Esophagus (tissue), 2 donors: ENCODE data around the gene SLC2A4. TPM values are rescaled to one million over a fixed set of nuclear protein-coding genes. Genes with fewer than 3 reads are reported as not detected.
A peak's percentile ranks its signal among the peaks of the same experiment; 100 is the strongest.

Source experiments
- H3K27ac ChIP-seq, 2 donors: one replicate each; pipeline ENCODE4 v1.5.1; 2013; ENCODE audit warnings: low read depth in 2 of 2, mild to moderate bottlenecking in 2 of 2, inconsistent platforms in 1 of 2, low read length in 1 of 2, moderate library complexity in 1 of 2
- H3K27me3 ChIP-seq, 2 donors: one replicate each; pipeline ENCODE4 v1.6.1; 2013; ENCODE audit warnings: low read length in 2 of 2, control low read depth in 1 of 2, mild to moderate bottlenecking in 1 of 2; ENCODE audit not compliant: insufficient read depth in 2 of 2, control insufficient read depth in 1 of 2
- H3K36me3 ChIP-seq, 2 donors: one replicate each; pipeline ENCODE4 v1.6.1; 2013; ENCODE audit warnings: low read length in 1 of 2; ENCODE audit not compliant: control insufficient read depth in 2 of 2, insufficient read depth in 2 of 2
- H3K4me1 ChIP-seq, 2 donors: one replicate each; pipeline ENCODE4 v1.6.1; 2013; ENCODE audit warnings: low read length in 1 of 2; ENCODE audit not compliant: control insufficient read depth in 2 of 2, insufficient read depth in 2 of 2
- H3K4me3 ChIP-seq, 2 donors: one replicate each; pipeline ENCODE4 v1.5.1; 2013; ENCODE audit warnings: low read length in 2 of 2, mild to moderate bottlenecking in 2 of 2, low read depth in 1 of 2, moderate library complexity in 1 of 2
- H3K9me3 ChIP-seq, 2 donors: one replicate each; pipeline ENCODE4 v1.6.1; 2013; ENCODE audit warnings: mild to moderate bottlenecking in 2 of 2, low read depth in 1 of 2, low read length in 1 of 2, moderate library complexity in 1 of 2; ENCODE audit not compliant: control insufficient read depth in 2 of 2, insufficient read depth in 1 of 2
- WGBS, 2 donors: extraction: QIAGEN DNeasy Blood & Tissue Kit; methylation state at CpG; one replicate each; pipeline ENCODE4 v1.1.7; 2013; 5-methylcytosine and 5-hydroxymethylcytosine counted together
- polyA plus RNA-seq, 2 donors: library from polyadenylated mRNA; stranded (reverse); fragments of 200-250 nt; gene quantifications; one replicate each; pipeline ENCODE4 v1.2.3, GENCODE V29; 2013
- donor health status: healthy with polysubstance abuse.
- donor health status: Bipolar disorder and iron deficiency.

The SLC2A4 gene
- polyA plus RNA-seq, 2 donors, result 5.4 to 7.6 TPM

- H3K36me3 ChIP-seq, result peaks cover 10 to 17% of the 10 kb centered on the region in 2 donors
- WGBS, 2 donors, result 86 to 89% methylated on average over 8 of the region's 8 CpGs
These were observed 24.6 kb upstream of the SLC2A4 start for GRCh38 chr17:7256766-7257456.

DNA sequence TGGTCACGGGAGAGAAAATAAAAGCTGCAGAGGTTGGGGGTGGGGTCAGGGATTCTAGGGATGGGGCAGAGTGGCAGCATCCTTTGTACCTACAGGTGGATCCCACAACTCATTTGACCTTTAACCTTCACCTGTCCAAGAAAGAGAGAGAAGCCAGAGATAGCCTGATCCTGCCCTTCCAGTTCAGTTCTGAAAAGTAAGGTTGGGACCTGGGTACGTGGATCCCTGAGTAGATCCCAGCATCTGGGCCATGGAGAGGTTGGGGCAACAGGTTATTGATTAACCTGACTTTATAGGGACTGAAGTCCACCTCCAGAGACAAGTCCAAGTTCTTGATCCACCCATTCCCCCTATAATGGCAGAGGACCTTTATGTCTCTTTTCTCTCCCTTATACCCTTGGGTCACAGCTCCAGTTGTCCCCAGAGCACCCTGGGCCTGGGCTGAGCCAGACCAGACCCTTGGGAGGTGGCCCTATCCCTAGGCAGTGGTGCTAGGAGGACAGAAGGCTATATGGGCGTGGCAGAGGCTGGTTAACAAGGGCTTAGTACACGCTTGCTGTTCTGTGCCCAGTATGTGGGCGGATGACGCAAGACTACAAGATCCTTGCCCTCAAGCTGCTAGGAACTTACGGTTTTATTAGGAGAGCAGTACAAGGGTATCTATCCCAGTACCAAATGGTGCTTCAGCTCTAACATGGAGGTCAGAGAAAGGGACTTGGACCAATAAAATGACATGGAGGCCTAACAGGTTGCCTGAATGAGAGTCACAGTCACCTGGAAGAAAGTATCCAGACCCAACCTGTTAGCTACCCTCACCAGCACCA, 22.6 kb upstream of the SLC2A4 start:
- peaks cover 10 to 17% of the 10 kb centered on the region in 2 donors for H3K36me3 ChIP-seq
- H3K27ac ChIP-seq, result peak overlapping the region in 1 of 2 donors; percentile 59
- 65 to 67% methylated on average over 7 of the region's 7 CpGs for WGBS, 2 donors
- H3K9me3 ChIP-seq, result no peaks in the 10 kb centered on the region
- peak overlapping the region in 1 of 2 donors; percentile 65 for H3K4me3 ChIP-seq
- H3K4me1 ChIP-seq, result no peaks in the 10 kb centered on the region
- H3K27me3 ChIP-seq, result no peaks in the 10 kb centered on the region

More at GRCh38 chr17:7256766-7257456, 24.6 kb upstream of the SLC2A4 start:
- H3K27ac ChIP-seq, result no peak overlapping the region
- H3K4me3 ChIP-seq, result no peak overlapping the region
- H3K4me1 ChIP-seq, result peaks cover 0 to 2% of the 10 kb centered on the region in 2 donors
- no peaks in the 10 kb centered on the region for H3K27me3 ChIP-seq
- H3K9me3 ChIP-seq, result no peaks in the 10 kb centered on the region

DNA sequence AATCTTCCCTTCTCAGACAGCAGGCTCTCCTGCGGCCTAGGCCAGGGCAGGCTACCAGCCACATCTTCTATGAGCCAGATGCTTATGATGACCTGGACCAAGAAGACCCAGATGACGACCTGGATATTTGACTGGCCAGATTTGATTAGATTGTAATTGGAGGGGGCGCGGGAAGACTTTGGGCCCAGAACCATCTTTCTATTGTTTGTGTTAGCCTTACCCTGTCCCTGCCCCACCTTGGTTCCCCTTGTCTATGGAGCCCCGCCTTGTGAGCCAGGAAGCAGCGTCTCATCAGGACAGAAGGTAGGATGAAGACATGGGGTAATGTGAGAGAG, 22.0 kb upstream of the SLC2A4 start:
- WGBS, 2 donors, result 75 to 92% methylated on average over 6 of the region's 6 CpGs
- Histone ChIP-seq H3K4me1 (no peaks in the 10 kb centered on the region), H3K27ac (peak overlapping the region in 1 of 2 donors; percentile 59), H3K9me3 (no peaks in the 10 kb centered on the region), H3K4me3 (peak overlapping the region in 1 of 2 donors; percentile 65), H3K36me3 (peaks cover 10 to 16% of the 10 kb centered on the region in 2 donors), H3K27me3 (no peaks in the 10 kb centered on the region)

DNA sequence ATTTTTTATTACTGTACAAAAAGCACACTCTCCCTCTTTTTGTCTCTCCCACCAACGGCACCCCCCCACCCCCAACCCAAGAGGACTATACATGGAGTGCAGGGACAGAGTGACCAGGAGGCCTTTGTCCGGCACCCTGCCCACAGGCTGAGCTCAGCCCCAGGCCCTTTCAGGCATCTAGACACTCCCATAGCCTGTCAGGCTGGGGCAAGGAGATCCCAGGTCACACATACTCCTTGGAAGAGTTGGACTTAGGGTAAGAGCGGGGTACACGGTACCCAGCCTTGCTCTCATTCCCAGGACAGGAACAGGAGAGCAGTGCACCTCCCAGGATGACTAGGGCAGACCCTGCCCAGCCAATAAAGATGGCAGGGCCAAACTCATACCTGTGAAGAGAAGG, 21.4 kb upstream of the SLC2A4 start:
- Histone ChIP-seq H3K27ac (peak overlapping the region; percentile 87 to 88), H3K9me3 (no peaks in the 10 kb centered on the region), H3K27me3 (no peaks in the 10 kb centered on the region), H3K36me3 (peaks cover 10 to 14% of the 10 kb centered on the region in 2 donors), H3K4me3 (peak overlapping the region; percentile 65 to 82), H3K4me1 (no peaks in the 10 kb centered on the region)
- 76 to 81% methylated on average over 4 of the region's 4 CpGs for WGBS, 2 donors

DNA sequence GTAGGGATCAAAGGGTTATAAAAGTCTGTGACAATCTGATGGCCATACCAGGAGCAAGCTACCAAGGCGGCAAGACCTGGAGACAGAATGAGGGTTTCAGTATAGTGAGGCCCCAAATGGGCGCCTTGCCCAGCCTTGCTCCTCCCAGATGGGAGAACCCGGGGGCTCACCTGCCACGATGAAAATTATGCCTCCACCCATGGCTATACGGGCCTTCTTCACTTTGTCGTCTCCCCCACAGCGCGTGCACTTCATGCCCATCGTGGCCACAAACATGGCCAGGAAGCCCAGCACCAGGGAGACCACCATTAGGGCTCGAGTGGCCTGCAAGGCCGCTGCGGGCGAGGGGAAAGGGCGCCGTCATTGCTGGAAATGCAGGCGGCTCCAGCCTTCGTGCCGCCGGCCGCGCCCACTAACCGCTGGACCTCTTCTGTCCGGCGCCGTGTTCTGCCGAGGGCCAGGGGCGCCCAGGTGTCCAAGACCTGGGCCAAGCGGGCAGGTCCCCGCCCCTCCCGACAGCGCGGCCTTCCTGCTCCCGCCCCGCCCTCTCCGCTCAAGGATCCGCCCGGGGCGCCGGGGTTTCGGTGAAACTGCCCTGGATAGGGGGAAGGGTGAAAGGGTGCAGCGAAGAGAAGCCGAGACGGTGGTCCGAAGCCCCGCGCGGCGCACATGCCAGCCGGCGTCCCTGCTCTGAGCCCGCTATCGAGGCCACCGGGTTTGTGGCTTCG, 20.7 kb upstream of the SLC2A4 start:
- H3K4me3 ChIP-seq, result peak overlapping the region; percentile 65 to 82
- H3K9me3 ChIP-seq, result no peaks in the 10 kb centered on the region
- H3K4me1 ChIP-seq, result no peaks in the 10 kb centered on the region
- 7 to 10% methylated on average over 43 to 54 of the region's 54 CpGs for WGBS, 2 donors
- H3K36me3 ChIP-seq, result peaks cover 10 to 14% of the 10 kb centered on the region in 2 donors
- H3K27ac ChIP-seq, result peak overlapping the region; percentile 87 to 88
- H3K27me3 ChIP-seq, result no peaks in the 10 kb centered on the region

DNA sequence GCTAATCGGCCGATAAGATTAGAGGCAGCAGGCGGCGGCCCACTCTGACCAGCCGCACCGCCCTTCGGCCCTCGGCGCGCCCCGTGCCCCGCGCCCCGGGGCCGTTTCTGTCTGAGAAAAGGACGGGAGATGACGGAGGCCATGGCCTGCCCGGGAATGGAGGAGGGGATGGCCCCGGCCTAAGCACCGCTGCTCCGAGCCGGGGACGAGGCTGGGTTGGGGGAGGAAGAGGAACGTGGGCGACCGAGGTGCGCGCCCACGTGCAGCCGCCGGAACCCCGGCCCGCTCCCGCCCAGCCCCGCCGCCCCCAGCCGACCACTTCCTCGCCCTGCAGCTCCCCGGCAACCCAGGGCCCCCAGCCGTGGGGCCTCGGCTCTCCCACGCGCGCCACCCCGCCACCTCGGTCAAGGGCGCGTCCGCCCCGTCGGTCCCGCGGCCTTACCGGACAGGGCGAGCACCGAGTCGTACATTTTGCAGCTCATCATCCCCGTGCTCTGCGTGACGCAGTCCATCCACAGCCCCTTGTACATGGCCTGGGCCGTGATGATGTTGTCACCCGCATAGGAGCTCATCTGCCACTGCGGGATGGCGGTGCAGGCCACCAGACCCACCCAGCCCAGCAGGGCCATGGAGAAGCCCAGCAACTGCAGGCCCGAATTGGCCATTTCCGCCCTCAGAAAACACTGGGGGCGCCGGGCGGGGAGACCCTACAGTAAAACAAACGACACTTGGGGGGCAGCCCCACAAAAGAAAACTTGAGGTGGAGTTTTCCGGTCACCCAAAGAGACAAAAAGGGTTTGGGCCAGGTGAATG, 19.9 kb upstream of the SLC2A4 start:
- no peaks in the 10 kb centered on the region for H3K27me3 ChIP-seq
- H3K4me3 ChIP-seq, result peak overlapping the region; percentile 65 to 82
- peaks cover 8 to 12% of the 10 kb centered on the region in 2 donors for H3K36me3 ChIP-seq
- H3K9me3 ChIP-seq, result no peaks in the 10 kb centered on the region
- H3K4me1 ChIP-seq, result no peaks in the 10 kb centered on the region
- H3K27ac ChIP-seq, result peak overlapping the region; percentile 87 to 88
- 11% methylated on average over 40 to 71 of the region's 71 CpGs for WGBS, 2 donors

DNA sequence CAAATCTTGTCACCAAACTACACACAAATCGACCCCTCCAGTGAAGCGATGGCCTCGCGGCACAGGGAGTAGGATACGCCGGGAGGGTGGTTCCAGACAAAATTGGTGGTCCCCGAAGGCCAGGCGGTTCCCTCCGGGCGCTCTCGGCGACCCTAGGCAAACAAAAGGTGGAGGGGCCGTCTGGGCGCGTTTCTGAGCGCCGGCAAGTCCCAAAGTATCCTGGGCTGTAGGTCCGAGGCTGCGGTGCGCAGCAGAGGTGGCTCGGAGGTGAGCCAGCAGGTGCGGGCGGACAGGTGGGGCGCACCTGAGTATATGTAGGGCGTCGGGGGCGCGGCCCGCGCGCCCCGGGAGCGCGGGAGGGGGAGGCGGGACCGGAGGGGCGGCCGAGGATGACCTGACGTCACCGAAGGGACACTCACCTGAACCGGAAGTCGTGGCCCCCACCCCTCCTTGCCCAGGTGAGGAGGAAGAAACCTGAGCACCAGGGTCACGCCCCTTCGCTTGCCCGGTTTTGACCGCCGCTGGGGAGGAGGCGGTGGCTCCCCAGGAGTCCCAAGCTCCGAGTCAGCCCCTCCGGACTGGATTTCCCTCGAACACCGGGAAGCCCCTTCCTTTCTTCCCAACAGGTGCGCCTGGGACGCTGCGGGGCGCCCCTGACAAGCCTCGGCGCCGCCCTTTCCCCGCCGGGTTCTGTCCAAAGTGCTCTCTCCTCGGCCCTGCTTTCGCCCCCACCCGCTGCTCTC, 19.2 kb upstream of the SLC2A4 start, which contains the start of gene CLDN7:
Gene CLDN7, minus strand, starts transcription at position 287 of the 743 bp plus-strand sequence. CDS start 435 bp downstream, outside the sequence.
- H3K27ac ChIP-seq, result peak within 1 kb of the TSS; percentile 87 to 98
- no peaks in the 10 kb centered on the region for H3K4me1 ChIP-seq
- H3K36me3 ChIP-seq, result peaks cover 6 to 7% of the 10 kb centered on the region in 2 donors
- H3K27me3 ChIP-seq, result no peaks in the 10 kb centered on the region
- H3K4me3 ChIP-seq, result peak within 1 kb of the TSS; percentile 65 to 82
- H3K9me3 ChIP-seq, result no peaks in the 10 kb centered on the region
- WGBS, 2 donors, result 6% methylated on average over 63 to 64 of the region's 64 CpGs

- Histone ChIP-seq H3K9me3 (no peaks in the 10 kb centered on the region), H3K36me3 (peaks cover 4 to 6% of the 10 kb centered on the region in 2 donors), H3K27me3 (no peaks in the 10 kb centered on the region), H3K4me3 (peak overlapping the region; percentile 65 to 82), H3K27ac (peak overlapping the region; percentile 87 to 98), H3K4me1 (no peaks in the 10 kb centered on the region)
- 5 to 8% methylated on average over 23 to 26 of the region's 26 CpGs for WGBS, 2 donors
These were observed 18.4 kb upstream of the SLC2A4 start for GRCh38 chr17:7262935-7263800.
